8988T (cell line): ENCODE measurements around the gene OTULIN.

ENCODE experiments used
- DNase-seq: peaks from one replicate; pipeline ENCODE4 v3.0.0; 2011

Gene OTULIN

GRCh38 chr5:14669415-14669814 lies 4.9 kb downstream of the OTULIN start:
- DNase-seq, result no peak

GRCh38 chr5:14669975-14670374 lies 5.5 kb downstream of the OTULIN start:
- no peak for DNase-seq

DNA sequence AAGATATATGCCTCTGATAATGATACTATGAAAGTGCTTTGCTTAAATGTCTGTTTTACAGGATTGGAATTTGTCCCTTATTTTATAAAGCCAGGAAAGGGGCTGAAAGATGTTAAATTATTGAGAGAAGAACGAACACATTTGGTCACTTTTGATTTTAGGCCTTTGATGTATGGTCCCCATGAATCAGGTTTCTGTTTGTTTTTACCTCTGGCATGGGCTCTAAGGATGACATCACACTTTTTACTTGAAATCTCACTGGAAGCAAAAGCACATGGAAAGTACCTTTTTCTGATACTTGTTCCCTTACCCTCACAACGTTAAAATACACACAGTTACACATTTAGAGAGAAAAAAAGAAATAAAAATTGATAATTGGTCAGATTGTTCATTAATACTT lies 6.9 kb downstream of the OTULIN start:
- DNase-seq, result no peak

DNA sequence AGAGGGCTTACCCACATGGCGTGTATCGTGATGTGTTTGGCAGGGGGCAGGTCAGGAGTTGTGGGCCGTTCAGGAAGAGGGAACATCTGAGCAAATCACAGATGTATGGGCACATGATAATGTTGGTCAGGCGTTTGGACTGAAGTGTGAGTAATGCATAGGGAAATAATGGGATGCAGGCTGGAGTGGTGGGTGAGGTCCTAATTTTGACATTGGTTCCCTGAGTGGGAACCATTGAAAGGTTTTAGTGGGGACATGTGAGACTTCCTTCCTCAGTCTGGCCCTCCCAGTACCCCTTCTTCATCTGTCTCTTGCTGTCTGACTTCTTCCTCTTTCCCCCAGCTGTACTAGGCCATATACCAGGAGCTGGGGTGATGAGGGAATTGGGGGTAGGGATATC lies 7.6 kb downstream of the OTULIN start:
- DNase-seq, result no peak

- no peak for DNase-seq
Measured at GRCh38 chr5:14672484-14673394, 8.2 kb downstream of the OTULIN start.

GRCh38 chr5:14673443-14673842 lies 8.9 kb downstream of the OTULIN start:
- DNase-seq, result no peak

DNA sequence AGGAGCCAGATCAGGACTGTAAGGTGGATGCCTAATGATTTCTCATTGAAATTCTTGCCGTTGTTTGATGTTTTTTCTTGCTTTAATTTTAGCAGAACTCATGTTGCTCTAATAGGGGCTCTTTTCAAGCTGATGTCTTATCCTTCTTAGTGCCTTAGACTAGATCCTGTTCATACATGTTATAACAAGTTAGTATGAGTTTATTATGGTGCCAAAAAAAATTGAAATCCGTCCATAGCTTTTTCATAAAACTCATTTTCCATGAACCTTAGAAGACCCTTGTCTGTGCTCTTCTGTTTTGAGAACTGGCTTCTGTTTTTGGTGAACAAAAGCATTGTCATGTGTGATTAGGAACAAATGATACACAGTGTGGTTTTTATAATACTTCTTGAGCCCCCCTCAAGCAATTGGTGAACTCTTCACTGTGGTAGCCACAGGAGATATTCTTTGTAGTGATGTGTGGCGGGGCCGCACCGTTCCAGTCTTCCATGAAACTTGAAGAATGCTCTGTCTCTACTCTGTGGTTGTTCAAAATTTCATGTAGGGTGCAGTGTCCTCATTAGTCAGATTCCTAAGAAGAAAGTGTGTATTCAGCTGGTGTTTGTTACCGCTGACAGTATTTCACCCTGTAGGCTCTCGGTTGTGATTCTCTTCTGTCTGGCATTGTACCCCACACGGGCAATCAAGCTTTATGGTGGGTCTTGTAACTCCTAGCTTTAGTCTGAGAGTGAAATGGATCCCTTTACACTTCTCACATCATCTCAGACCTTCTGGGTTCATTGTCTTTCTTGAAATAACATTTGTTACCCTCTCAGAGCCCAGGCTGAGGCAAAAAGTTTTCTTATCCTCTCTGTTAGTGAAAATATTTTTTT lies 10.7 kb downstream of the OTULIN start:
- no peak for DNase-seq

DNA sequence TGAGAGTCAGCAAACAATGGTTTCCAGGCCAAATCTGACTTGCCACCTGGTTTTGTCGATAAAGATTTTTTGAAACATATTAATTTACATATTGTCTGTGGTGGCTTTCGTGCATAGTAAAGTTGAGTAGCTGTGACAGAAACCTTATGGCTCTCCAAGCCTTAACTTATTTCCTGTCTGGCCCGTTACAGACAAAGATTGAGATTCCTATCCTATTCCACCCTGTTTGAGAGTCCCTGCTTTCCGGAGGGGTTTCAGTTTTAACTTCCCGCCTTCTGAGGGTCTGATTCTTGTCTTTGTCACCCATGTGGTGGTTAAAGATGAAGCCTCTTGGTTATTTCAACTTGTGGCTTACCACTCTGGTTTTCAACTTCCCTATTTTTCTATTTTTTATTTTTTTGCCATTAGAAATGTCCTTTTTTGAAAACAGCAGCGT lies 11.4 kb downstream of the OTULIN start:
- DNase-seq, result no peak

GRCh38 chr5:14676320-14676719 lies 11.8 kb downstream of the OTULIN start:
- no peak for DNase-seq

GRCh38 chr5:14678773-14679334 lies 14.3 kb downstream of the OTULIN start:
- no peak for DNase-seq

- no peak for DNase-seq
Measured at GRCh38 chr5:14679595-14679994, 15.1 kb downstream of the OTULIN start.

GRCh38 chr5:14681236-14681752 lies 16.8 kb downstream of the OTULIN start:
- no peak for DNase-seq

GRCh38 chr5:14683906-14684455 lies 19.5 kb downstream of the OTULIN start:
- DNase-seq, result no peak

- DNase-seq, result no peak
Measured at GRCh38 chr5:14684757-14685156, 20.2 kb downstream of the OTULIN start.

GRCh38 chr5:14685757-14686156 lies 21.2 kb downstream of the OTULIN start:
- peak; percentile 52 for DNase-seq

GRCh38 chr5:14686517-14686916 lies 22.0 kb downstream of the OTULIN start:
- DNase-seq, result no peak

DNA sequence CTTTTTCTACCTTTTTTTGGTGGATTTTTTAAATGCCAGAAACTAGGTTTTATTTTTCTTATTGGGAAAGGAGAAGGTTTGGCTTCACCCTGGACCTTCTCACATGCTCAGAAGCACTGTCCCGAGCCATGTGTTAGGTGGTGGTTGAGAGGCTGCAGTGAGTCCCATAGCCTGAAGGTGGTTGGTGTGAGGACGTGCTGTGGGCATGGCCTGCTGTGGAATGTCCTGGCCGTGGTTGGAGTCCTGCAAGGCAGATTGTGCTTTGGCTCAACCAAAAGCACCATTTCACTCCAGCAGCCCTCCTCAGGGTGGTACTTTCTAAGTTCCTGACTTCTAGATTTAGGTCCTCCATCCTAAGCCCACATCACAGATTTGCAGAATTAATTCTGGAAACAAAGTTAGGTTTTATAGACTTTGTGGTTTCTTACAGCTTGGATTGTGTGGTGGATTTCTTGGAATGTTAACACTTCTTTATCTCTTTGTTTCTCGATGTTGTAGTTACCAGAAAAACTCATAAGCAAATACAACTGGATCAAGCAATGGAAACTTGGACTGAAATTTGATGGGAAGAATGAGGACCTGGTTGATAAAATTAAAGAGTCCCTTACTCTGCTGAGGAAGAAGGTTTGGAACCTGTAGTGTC lies 22.6 kb downstream of the OTULIN start:
- no peak for DNase-seq

DNA sequence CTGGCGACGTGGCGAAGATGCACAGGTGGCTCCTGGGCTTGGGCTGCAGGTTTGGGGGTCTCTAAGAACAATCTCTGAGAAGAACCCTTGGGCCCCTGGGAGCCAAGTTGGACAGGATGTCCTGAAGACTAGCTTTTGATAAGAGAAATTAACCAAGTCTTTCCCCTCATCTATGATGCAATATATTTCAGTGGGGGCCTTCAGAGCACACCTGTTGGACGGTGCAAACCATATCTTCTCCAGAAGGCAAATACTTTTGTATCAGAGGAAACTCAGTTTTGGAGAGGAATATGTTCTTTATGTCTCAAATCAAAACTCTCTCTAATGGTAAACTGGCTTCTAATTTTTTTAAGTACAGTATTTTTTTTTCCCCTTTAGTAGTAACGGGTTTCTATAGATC lies 28.6 kb downstream of the OTULIN start:
- DNase-seq, result no peak

GRCh38 chr5:14695152-14695551 lies 30.6 kb downstream of the OTULIN start:
- DNase-seq, result no peak

- DNase-seq, result no peak
Measured at GRCh38 chr5:14696057-14696456, 31.5 kb downstream of the OTULIN start.

DNA sequence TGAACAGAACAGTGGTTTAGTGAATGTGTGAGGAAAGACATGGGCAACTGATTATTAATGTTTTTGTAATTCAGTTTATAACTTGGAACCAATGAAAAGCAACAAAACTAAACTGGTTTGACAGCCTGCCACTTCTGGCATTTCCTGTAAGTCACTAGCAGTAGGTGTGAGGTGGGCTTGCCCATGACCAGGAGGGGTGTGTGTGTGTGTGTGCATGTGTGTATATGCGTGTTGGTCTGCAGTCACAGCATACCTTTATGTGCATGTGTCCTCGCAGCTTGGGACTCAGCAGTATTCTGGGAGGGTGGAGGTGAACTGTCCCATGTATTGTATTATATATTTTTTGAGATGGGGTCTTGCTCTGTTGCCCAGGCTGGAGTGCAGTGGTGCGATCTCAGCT lies 32.3 kb downstream of the OTULIN start:
- DNase-seq, result no peak

- DNase-seq, result no peak
Measured at GRCh38 chr5:14698495-14698894, 34.0 kb downstream of the OTULIN start.
